Activated CD4-positive, alpha-beta T cell treated with anti-CD3 and anti-CD28 coated beads, Interleukin-2, amount 10 ng/mL, durations not matched to agents 24 days and 14 days (primary cell): ENCODE results near the gene RFK. TPM values are rescaled to one million over a fixed set of nuclear protein-coding genes. Genes with fewer than 3 reads are reported as not detected.
"Not testable (repeated sequence)": the region's sequence is repeated elsewhere in the genome, so short reads cannot be mapped to it uniquely, and the experiment has no call there.

Source experiments
- DNase-seq: peaks from one replicate; pipeline ENCODE4 v3.0.0; 2022
- H3K27ac Mint-ChIP-seq: one replicate; pipeline ENCODE4 v1.8.0; 2022; ENCODE audit warnings: mild to moderate bottlenecking, mixed read lengths
- H3K27me3 Mint-ChIP-seq: one replicate; pipeline ENCODE4 v1.8.0; 2022; ENCODE audit warnings: mixed read lengths
- H3K36me3 Mint-ChIP-seq: one replicate; pipeline ENCODE4 v1.8.0; 2022; ENCODE audit warnings: low read depth, mild to moderate bottlenecking, mixed read lengths
- H3K4me1 Mint-ChIP-seq: one replicate; pipeline ENCODE4 v1.8.0; 2021; ENCODE audit warnings: mixed read lengths
- H3K4me3 Mint-ChIP-seq: one replicate; pipeline ENCODE4 v1.8.0; 2022; ENCODE audit warnings: mild to moderate bottlenecking, moderate library complexity, mixed read lengths
- H3K9me3 Mint-ChIP-seq: one replicate; pipeline ENCODE4 v1.8.0; 2021; ENCODE audit warnings: mixed read lengths
- intact Hi-C: fragments of 100-400 bp; cut with micrococcal nuclease; formaldehyde crosslinking; loops from one replicate; pipeline ENCODE4 v1.15.1; 2023
- total RNA-seq: library from RNA; stranded (reverse); gene quantifications from 2 replicates; pipeline ENCODE4 v1.2.3, GENCODE V29; 2022

The RFK gene
- total RNA-seq, 1 donor from 2014 or later = 17.9 TPM

DNA sequence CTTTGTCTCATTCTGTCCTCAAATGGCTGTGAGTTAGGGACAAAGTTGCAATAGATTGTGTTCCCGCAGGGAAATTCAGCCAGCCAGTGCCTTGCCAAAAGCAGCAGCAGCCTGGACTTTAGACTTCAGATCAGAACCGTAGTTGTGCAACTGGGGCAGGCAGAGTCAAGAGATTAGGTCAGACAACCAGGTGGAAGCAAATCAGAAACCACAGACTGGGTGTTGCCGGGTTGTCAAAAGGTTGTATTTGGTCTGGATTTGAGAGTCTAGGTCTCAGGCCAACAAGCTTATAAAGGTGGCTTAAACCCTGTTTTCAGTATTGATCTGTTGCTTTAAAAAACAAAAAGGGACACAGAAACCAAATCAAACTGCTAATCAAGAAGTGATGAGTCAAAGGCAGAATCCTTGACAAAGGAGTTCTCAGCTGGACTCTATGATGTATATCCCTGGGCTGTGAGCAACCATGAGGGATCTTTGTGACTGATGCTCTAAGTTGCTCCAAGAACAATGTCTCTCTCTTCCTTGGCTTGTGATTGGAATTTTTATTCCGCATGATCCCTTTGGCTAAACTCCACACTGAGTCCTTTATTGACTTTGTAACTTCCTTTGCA, 20.9 kb downstream of the RFK start:
- Mint-ChIP-seq H3K4me3 (no peak overlapping the region), H3K27ac (no peak overlapping the region), H3K4me1 (no peaks in the 10 kb centered on the region), H3K27me3 (no peaks in the 10 kb centered on the region), H3K9me3 (no peaks in the 10 kb centered on the region), H3K36me3 (no peaks in the 10 kb centered on the region)
- intact Hi-C loops = no loop called here
- DNase-seq = no peak

GRCh38 chr9:76372336-76372735, 21.9 kb downstream of the RFK start:
- intact Hi-C loops = no loop called here
- Mint-ChIP-seq H3K4me1 (no peaks in the 10 kb centered on the region), H3K36me3 (no peaks in the 10 kb centered on the region), H3K9me3 (peaks cover 3% of the 10 kb centered on the region), H3K27ac (no peak overlapping the region), H3K27me3 (no peaks in the 10 kb centered on the region), H3K4me3 (no peak overlapping the region)
- no peak for DNase-seq

GRCh38 chr9:76371901-76372300, 22.3 kb downstream of the RFK start:
- no peaks in the 10 kb centered on the region for H3K4me1 Mint-ChIP-seq
- H3K4me3 Mint-ChIP-seq = no peak overlapping the region
- DNase-seq = no peak
- H3K27me3 Mint-ChIP-seq = no peaks in the 10 kb centered on the region
- no peak overlapping the region for H3K27ac Mint-ChIP-seq
- H3K9me3 Mint-ChIP-seq = peaks cover 3% of the 10 kb centered on the region
- intact Hi-C loops = no loop called here
- H3K36me3 Mint-ChIP-seq = no peaks in the 10 kb centered on the region

DNA sequence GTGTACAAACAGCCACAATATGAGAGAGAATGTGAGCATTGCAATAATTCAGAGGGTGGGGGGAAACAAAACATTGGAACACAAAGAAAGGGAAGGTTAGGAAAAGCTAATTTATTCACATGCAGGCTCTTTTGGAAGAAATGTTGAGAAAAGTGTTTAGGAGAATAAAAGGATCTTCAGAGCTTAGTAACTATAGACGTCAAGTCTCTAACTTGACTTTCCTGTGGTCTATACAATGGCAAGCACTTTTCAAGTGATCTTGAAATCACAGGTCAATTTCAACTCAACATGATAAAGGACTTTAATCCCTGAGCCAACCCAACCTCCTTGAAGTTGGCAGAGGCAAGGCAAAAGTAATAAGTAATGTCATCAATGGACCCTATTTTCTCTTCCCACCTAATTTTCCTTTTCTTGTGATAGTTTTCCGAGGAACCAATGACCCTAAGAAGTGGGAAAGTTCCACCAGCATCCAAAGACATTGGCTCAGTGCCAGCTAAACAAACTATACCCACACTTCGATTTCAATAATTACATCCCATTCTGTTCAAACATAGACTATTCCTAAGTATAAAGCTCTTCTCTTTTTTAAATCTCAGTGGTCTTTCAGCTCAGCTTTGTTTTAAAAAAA, 23.7 kb downstream of the RFK start:
- no peak for DNase-seq
- Mint-ChIP-seq H3K27me3 (no peaks in the 10 kb centered on the region), H3K27ac (no peak overlapping the region), H3K4me3 (no peak overlapping the region), H3K9me3 (peaks cover 3% of the 10 kb centered on the region), H3K4me1 (no peaks in the 10 kb centered on the region), H3K36me3 (no peaks in the 10 kb centered on the region)
- intact Hi-C loops = no loop called here

GRCh38 chr9:76369583-76369982, 24.6 kb downstream of the RFK start:
- H3K36me3 Mint-ChIP-seq = no peaks in the 10 kb centered on the region
- no peak overlapping the region for H3K27ac Mint-ChIP-seq
- peaks cover 3% of the 10 kb centered on the region for H3K9me3 Mint-ChIP-seq
- intact Hi-C loops = no loop called here
- no peak for DNase-seq
- H3K4me3 Mint-ChIP-seq = no peak overlapping the region
- H3K4me1 Mint-ChIP-seq = no peaks in the 10 kb centered on the region
- no peaks in the 10 kb centered on the region for H3K27me3 Mint-ChIP-seq

DNA sequence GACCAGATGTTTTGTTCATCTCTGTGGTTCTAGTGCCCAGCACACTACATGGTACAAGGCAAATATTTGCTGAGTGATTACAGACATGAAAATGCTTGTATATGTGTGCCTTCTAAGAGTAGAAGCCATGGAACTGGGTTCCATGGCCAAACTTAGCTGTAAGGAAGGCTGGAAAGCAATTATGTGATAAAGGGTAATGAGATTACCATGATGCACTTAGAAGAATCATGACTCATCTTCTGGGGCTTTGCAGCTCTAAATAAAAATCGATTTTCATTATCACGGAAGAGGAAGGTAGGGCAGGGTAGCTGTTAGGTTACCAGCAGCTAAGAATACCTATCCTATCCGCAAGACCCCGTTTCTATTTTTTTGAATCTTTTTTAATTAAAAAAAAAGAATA, 28.0 kb downstream of the RFK start:
- H3K36me3 Mint-ChIP-seq = no peaks in the 10 kb centered on the region
- intact Hi-C loops = no loop called here
- H3K27me3 Mint-ChIP-seq = peaks cover 3% of the 10 kb centered on the region
- no peaks in the 10 kb centered on the region for H3K4me1 Mint-ChIP-seq
- H3K27ac Mint-ChIP-seq = no peak overlapping the region
- peaks cover 3% of the 10 kb centered on the region for H3K9me3 Mint-ChIP-seq
- H3K4me3 Mint-ChIP-seq = no peak overlapping the region
- no peak for DNase-seq

DNA sequence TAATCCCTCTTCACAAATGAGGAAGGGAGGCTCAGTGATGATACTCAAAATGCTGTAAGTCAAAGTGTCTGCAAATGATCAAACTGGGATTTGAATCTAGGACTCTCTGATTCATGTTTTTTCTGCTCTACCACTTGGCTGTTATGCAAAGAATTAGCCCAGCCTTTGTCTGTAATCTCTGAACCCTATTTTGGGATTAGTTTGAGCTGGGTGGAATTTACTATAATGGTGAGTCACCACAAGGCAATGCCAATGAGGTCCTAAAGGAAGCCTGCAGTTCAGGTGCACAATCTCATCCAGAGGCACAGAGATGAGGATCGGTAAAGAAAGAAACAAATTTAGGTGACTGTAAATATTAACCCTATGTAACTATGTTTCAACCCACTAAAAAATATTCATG, 29.2 kb downstream of the RFK start:
- no peak overlapping the region for H3K27ac Mint-ChIP-seq
- intact Hi-C loops = no loop called here
- DNase-seq = no peak
- no peaks in the 10 kb centered on the region for H3K4me1 Mint-ChIP-seq
- H3K36me3 Mint-ChIP-seq = no peaks in the 10 kb centered on the region
- H3K27me3 Mint-ChIP-seq = peaks cover 3% of the 10 kb centered on the region
- no peak overlapping the region for H3K4me3 Mint-ChIP-seq
- peaks cover 3% of the 10 kb centered on the region for H3K9me3 Mint-ChIP-seq

DNA sequence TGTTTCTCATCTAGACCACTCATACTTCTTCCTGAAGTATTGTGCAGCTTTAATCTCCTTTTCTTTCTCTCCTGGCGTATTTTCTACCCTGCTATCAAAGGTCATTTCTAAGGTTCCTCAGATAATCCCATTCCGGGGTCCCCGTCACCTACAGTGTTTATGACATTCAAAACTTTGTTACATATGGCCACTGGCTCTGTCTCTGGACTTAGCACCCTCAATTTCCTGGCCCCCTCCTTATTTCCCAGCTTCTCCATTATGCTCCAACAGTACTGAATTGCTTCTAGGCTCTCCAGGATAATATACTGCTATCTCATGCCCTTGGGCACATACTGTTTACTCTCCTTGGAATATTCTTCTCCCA, 31.2 kb downstream of the RFK start:
- Mint-ChIP-seq H3K27me3 (peaks cover 5% of the 10 kb centered on the region), H3K4me1 (no peaks in the 10 kb centered on the region), H3K36me3 (no peaks in the 10 kb centered on the region), H3K4me3 (no peak overlapping the region), H3K27ac (no peak overlapping the region), H3K9me3 (peaks cover 3% of the 10 kb centered on the region)
- intact Hi-C loops = no loop called here
- DNase-seq = no peak

GRCh38 chr9:76362332-76363031, 31.7 kb downstream of the RFK start:
- H3K27ac Mint-ChIP-seq, H3K9me3 Mint-ChIP-seq, intact Hi-C loops, H3K4me1 Mint-ChIP-seq, DNase-seq, H3K27me3 Mint-ChIP-seq, H3K36me3 Mint-ChIP-seq, H3K4me3 Mint-ChIP-seq: not testable (repeated sequence)

DNA sequence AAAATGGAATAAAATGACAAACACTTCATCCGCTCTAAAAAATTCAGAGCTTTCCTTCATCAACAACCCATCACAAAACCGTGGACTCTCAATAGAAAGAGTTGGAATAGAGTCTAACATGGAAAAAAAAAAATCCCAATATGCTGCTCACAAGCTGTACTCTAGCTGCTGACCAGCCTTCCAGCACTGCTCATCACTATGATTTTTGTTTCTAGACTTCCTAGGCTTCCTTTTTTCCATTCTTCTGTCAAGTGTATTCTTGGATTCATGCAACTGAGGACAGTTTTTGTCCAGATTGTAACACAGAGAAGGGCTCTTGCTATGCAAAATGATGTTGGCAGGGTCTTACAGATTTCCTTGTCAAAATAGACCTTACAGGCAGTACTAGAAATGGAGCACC, 34.5 kb downstream of the RFK start:
- Mint-ChIP-seq H3K4me3 (no peak overlapping the region), H3K9me3 (no peaks in the 10 kb centered on the region), H3K36me3 (no peaks in the 10 kb centered on the region), H3K27me3 (peaks cover 9% of the 10 kb centered on the region), H3K4me1 (no peaks in the 10 kb centered on the region), H3K27ac (no peak overlapping the region)
- no peak for DNase-seq
- intact Hi-C loops = no loop called here

- no peak for DNase-seq
- peaks cover 9% of the 10 kb centered on the region for H3K27me3 Mint-ChIP-seq
- no peak overlapping the region for H3K4me3 Mint-ChIP-seq
- no peak overlapping the region for H3K27ac Mint-ChIP-seq
- intact Hi-C loops = no loop called here
- no peaks in the 10 kb centered on the region for H3K4me1 Mint-ChIP-seq
- no peaks in the 10 kb centered on the region for H3K9me3 Mint-ChIP-seq
- H3K36me3 Mint-ChIP-seq = no peaks in the 10 kb centered on the region
Measured at GRCh38 chr9:76359365-76359764, 34.9 kb downstream of the RFK start.

DNA sequence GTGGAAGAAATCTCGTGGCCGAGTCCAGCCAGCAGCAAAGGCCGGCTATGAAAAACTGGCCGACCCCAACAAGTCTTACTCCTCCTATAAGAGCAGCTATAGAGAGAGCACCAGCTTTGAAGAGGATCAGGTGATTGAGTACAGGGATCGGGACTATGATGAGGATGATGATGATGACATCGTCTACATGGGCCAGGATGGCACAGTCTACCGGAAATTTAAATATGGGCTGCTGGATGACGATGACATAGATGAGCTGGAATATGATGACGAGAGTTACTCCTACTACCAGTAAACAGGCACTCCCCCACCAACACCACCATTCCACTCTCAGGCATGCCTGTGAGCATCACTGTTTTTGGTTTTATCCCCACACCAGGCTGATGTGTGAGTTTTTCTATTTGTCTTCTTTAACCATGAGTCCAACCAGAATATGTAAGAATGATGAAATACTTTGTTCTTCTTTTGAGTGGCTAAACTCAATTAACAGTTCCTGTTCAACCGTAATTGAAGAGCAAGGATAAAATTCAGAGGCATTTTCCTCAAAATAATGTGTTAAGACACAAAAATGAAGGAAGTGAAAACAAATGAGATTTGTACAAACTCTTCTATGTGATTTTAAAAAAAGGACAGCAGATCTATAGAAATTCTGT, 35.5 kb downstream of the RFK start:
- Mint-ChIP-seq H3K9me3 (no peaks in the 10 kb centered on the region), H3K27ac (no peak overlapping the region), H3K4me1 (no peaks in the 10 kb centered on the region), H3K27me3 (peaks cover 9% of the 10 kb centered on the region), H3K36me3 (no peaks in the 10 kb centered on the region), H3K4me3 (no peak overlapping the region)
- DNase-seq = no peak
- intact Hi-C loops = no loop called here

DNA sequence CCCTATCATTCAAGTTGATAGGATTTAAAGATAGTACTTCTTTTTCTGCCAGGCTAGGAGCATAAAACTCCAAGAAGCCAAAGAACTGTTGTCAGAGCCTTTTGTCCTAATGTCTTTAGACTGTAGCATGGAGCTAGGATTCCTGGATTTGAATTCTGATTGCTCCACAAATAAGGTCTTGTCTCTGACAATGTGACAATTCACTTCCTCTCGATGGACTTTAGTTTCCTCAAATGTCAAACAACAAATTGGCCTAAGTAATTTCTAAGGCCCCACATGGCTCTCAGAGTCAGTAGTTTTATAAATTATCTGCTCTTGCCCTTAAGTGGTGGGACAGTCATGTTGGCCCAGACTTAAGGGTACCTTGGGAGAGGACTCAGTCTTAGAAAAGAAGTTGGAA, 36.7 kb downstream of the RFK start:
- Mint-ChIP-seq H3K4me3 (no peak overlapping the region), H3K27me3 (peaks cover 8% of the 10 kb centered on the region), H3K9me3 (no peaks in the 10 kb centered on the region), H3K36me3 (no peaks in the 10 kb centered on the region), H3K27ac (no peak overlapping the region), H3K4me1 (no peaks in the 10 kb centered on the region)
- intact Hi-C loops = no loop called here
- DNase-seq = no peak

- H3K4me3 Mint-ChIP-seq = no peak overlapping the region
- H3K27me3 Mint-ChIP-seq = peaks cover 10% of the 10 kb centered on the region
- H3K4me1 Mint-ChIP-seq = no peaks in the 10 kb centered on the region
- no peak for DNase-seq
- intact Hi-C loops = no loop called here
- H3K9me3 Mint-ChIP-seq = no peaks in the 10 kb centered on the region
- H3K27ac Mint-ChIP-seq = no peak overlapping the region
- H3K36me3 Mint-ChIP-seq = no peaks in the 10 kb centered on the region
Measured at GRCh38 chr9:76355886-76356285, 38.3 kb downstream of the RFK start.
